ENCODE data around the gene CRYBG3.

CRYBG3 gene

GRCh38 chr3:97882975-97883598 is 61.3 kb downstream of the CRYBG3 start:
- DNase-seq (ENCODE audit: low read depth, low spot score): no peak
- H3K27me3 ChIP-seq (ENCODE audit: insufficient read depth, insufficient read length): no peaks in the 10 kb centered on the region
- no peak overlapping the region for H3K9ac ChIP-seq (ENCODE audit: insufficient read length, low read depth)
- H3K4me1 ChIP-seq (ENCODE audit: insufficient read depth, insufficient read length): no peaks in the 10 kb centered on the region
- no peak overlapping the region for H3K4me3 ChIP-seq (ENCODE audit: insufficient read length, low read depth)
- TF ChIP-seq SUZ12 (IDR thresholded peaks at IDR 0.05; ENCODE audit: extremely low read depth, insufficient read depth, insufficient read length) (no peak), YY1 (IDR thresholded peaks at IDR 0.05; ENCODE audit: insufficient read depth, insufficient read length) (no peak), ZNF274 (IDR thresholded peaks at IDR 0.05; ENCODE audit: low read depth, low read length) (no peak)
- peaks cover 25% of the 10 kb centered on the region for H3K36me3 ChIP-seq (ENCODE audit: insufficient read depth, insufficient read length, low read length)
- no peaks in the 10 kb centered on the region for H3K9me3 ChIP-seq (ENCODE audit: insufficient read depth, low read length)

GRCh38 chr3:97883736-97884135 is 61.9 kb downstream of the CRYBG3 start:
- Histone ChIP-seq H3K27me3 (ENCODE audit: insufficient read depth, insufficient read length) (no peaks in the 10 kb centered on the region), H3K9ac (ENCODE audit: insufficient read length, low read depth) (no peak overlapping the region), H3K4me1 (ENCODE audit: insufficient read depth, insufficient read length) (no peaks in the 10 kb centered on the region), H3K4me3 (ENCODE audit: insufficient read length, low read depth) (no peak overlapping the region), H3K9me3 (ENCODE audit: insufficient read depth, low read length) (no peaks in the 10 kb centered on the region), H3K36me3 (ENCODE audit: insufficient read depth, insufficient read length, low read length) (peaks cover 31% of the 10 kb centered on the region)
- DNase-seq (ENCODE audit: low read depth, low spot score): no peak
- no peak for TF ChIP-seq ZNF274 (IDR thresholded peaks at IDR 0.05; ENCODE audit: low read depth, low read length)

GRCh38 chr3:97884586-97885123 is 62.8 kb downstream of the CRYBG3 start:
- Histone ChIP-seq H3K9me3 (ENCODE audit: insufficient read depth, low read length) (no peaks in the 10 kb centered on the region), H3K4me1 (ENCODE audit: insufficient read depth, insufficient read length) (no peaks in the 10 kb centered on the region), H3K36me3 (ENCODE audit: insufficient read depth, insufficient read length, low read length) (peaks cover 35% of the 10 kb centered on the region), H3K4me3 (ENCODE audit: insufficient read length, low read depth) (no peak overlapping the region), H3K27me3 (ENCODE audit: insufficient read depth, insufficient read length) (no peaks in the 10 kb centered on the region), H3K9ac (ENCODE audit: insufficient read length, low read depth) (no peak overlapping the region)
- DNase-seq (ENCODE audit: low read depth, low spot score): no peak
- TF ChIP-seq YY1 (IDR thresholded peaks at IDR 0.05; ENCODE audit: insufficient read depth, insufficient read length) (no peak), SUZ12 (IDR thresholded peaks at IDR 0.05; ENCODE audit: extremely low read depth, insufficient read depth, insufficient read length) (no peak), ZNF274 (IDR thresholded peaks at IDR 0.05; ENCODE audit: low read depth, low read length) (no peak)

GRCh38 chr3:97885931-97886824 is 64.4 kb downstream of the CRYBG3 start:
- H3K4me1 ChIP-seq (ENCODE audit: insufficient read depth, insufficient read length): no peaks in the 10 kb centered on the region
- no peaks in the 10 kb centered on the region for H3K27me3 ChIP-seq (ENCODE audit: insufficient read depth, insufficient read length)
- no peak for TF ChIP-seq ZNF274 (IDR thresholded peaks at IDR 0.05; ENCODE audit: low read depth, low read length)
- TF ChIP-seq SUZ12 (IDR thresholded peaks at IDR 0.05; ENCODE audit: extremely low read depth, insufficient read depth, insufficient read length): no peak
- TF ChIP-seq YY1 (IDR thresholded peaks at IDR 0.05; ENCODE audit: insufficient read depth, insufficient read length): no peak

GRCh38 chr3:97889814-97890213 is 68.0 kb downstream of the CRYBG3 start:
- no peak for DNase-seq (ENCODE audit: low read depth, low spot score)
- Histone ChIP-seq H3K4me1 (ENCODE audit: insufficient read depth, insufficient read length) (no peaks in the 10 kb centered on the region), H3K27me3 (ENCODE audit: insufficient read depth, insufficient read length) (no peaks in the 10 kb centered on the region), H3K4me3 (ENCODE audit: insufficient read length, low read depth) (no peak overlapping the region), H3K9ac (ENCODE audit: insufficient read length, low read depth) (no peak overlapping the region), H3K9me3 (ENCODE audit: insufficient read depth, low read length) (no peaks in the 10 kb centered on the region), H3K36me3 (ENCODE audit: insufficient read depth, insufficient read length, low read length) (peaks cover 18% of the 10 kb centered on the region)
- TF ChIP-seq YY1 (IDR thresholded peaks at IDR 0.05; ENCODE audit: insufficient read depth, insufficient read length): no peak
- TF ChIP-seq SUZ12 (IDR thresholded peaks at IDR 0.05; ENCODE audit: extremely low read depth, insufficient read depth, insufficient read length): no peak
- no peak for TF ChIP-seq ZNF274 (IDR thresholded peaks at IDR 0.05; ENCODE audit: low read depth, low read length)

More at GRCh38 chr3:97885931-97886824, 64.4 kb downstream of the CRYBG3 start:
- DNase-seq (ENCODE audit: low read depth, low spot score): no peak
- Histone ChIP-seq H3K9me3 (ENCODE audit: insufficient read depth, low read length) (no peaks in the 10 kb centered on the region), H3K9ac (ENCODE audit: insufficient read length, low read depth) (no peak overlapping the region), H3K36me3 (ENCODE audit: insufficient read depth, insufficient read length, low read length) (peaks cover 32% of the 10 kb centered on the region), H3K4me3 (ENCODE audit: insufficient read length, low read depth) (no peak overlapping the region)

- Histone ChIP-seq H3K4me3 (ENCODE audit: insufficient read length, low read depth) (no peak overlapping the region), H3K4me1 (ENCODE audit: insufficient read depth, insufficient read length) (no peaks in the 10 kb centered on the region), H3K9ac (ENCODE audit: insufficient read length, low read depth) (no peak overlapping the region), H3K27me3 (ENCODE audit: insufficient read depth, insufficient read length) (no peaks in the 10 kb centered on the region), H3K9me3 (ENCODE audit: insufficient read depth, low read length) (no peaks in the 10 kb centered on the region), H3K36me3 (ENCODE audit: insufficient read depth, insufficient read length, low read length) (peaks cover 11% of the 10 kb centered on the region)
- no peak for TF ChIP-seq SUZ12 (IDR thresholded peaks at IDR 0.05; ENCODE audit: extremely low read depth, insufficient read depth, insufficient read length)
- TF ChIP-seq YY1 (IDR thresholded peaks at IDR 0.05; ENCODE audit: insufficient read depth, insufficient read length): no peak
- no peak for TF ChIP-seq ZNF274 (IDR thresholded peaks at IDR 0.05; ENCODE audit: low read depth, low read length)
- DNase-seq (ENCODE audit: low read depth, low spot score): no peak
Measured at GRCh38 chr3:97892852-97893251, 71.0 kb downstream of the CRYBG3 start.

- no peak overlapping the region for H3K9ac ChIP-seq (ENCODE audit: insufficient read length, low read depth)
- no peaks in the 10 kb centered on the region for H3K27me3 ChIP-seq (ENCODE audit: insufficient read depth, insufficient read length)
- no peaks in the 10 kb centered on the region for H3K9me3 ChIP-seq (ENCODE audit: insufficient read depth, low read length)
- TF ChIP-seq ZNF274 (IDR thresholded peaks at IDR 0.05; ENCODE audit: low read depth, low read length) (no peak), YY1 (IDR thresholded peaks at IDR 0.05; ENCODE audit: insufficient read depth, insufficient read length) (no peak), SUZ12 (IDR thresholded peaks at IDR 0.05; ENCODE audit: extremely low read depth, insufficient read depth, insufficient read length) (no peak)
- H3K4me3 ChIP-seq (ENCODE audit: insufficient read length, low read depth): no peak overlapping the region
- DNase-seq (ENCODE audit: low read depth, low spot score): no peak
- peaks cover 2% of the 10 kb centered on the region for H3K36me3 ChIP-seq (ENCODE audit: insufficient read depth, insufficient read length, low read length)
- no peaks in the 10 kb centered on the region for H3K4me1 ChIP-seq (ENCODE audit: insufficient read depth, insufficient read length)
Measured at GRCh38 chr3:97895216-97895615, 73.4 kb downstream of the CRYBG3 start.

Data from NT2/D1 (cell line).